ENCODE measurements around the gene SMC2. TPM values are rescaled to one million over a fixed set of nuclear protein-coding genes. Genes with fewer than 3 reads are reported as not detected.

Gene SMC2
- polyA plus RNA-seq (2013, experiment 1 of 2): 36.4 TPM
- 37.1 TPM for polyA plus RNA-seq (2013, experiment 2 of 2)

DNA sequence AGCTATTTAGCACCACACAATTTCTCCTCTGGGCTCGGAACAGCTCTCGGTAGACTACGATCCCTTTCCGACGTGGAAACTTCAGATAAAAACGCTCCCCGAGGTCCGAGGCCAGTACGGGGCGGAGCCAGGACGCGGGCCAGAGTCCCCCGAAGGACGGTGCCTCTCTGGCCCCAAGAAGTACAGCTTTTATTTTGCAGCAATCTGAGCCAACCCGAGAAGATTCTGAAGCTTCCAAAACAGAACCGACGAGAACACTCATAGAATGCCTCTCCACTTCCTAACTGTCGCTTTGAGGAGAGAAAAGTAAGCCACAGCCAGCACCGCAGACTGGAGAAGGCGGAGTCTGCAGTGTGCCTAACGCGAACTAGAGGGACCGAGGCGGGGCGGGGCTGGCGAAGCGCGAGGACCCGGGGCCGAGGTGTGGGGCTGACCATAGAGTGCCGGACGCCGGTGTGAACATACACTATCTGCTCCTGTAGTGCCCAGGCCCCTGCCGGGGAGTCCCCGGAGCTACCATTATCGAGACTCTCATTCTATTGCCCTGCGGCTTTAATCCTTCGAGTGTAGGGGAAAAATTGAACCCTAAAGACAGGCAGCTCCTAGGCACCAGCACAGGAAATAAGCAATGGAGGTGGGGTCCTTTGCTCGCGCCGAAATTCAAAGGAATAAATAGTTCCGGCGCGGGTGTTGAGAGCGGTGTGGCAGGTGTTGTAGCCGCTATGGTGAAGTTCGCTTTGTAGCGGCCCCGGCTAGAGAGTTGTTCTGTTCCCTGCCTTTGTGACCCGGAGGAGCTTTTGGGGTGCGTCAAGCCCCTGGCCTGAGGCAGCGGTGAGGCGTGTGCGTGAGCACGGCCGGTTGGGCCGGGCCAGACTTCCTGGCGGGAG is at the start of gene SMC2:
Gene SMC2 (plus strand): TSS at position 663 of the 887 bp plus-strand sequence. CDS start 1,076 bp downstream, outside the sequence.
- H3K23ac ChIP-seq (ENCODE audit: low read depth, low read length, poor library complexity): peak within 1 kb of the TSS; percentile 9
- H3K4ac ChIP-seq (ENCODE audit: low read length): no peak within 1 kb of the TSS
- H3K14ac ChIP-seq (ENCODE audit: low read length): no peak within 1 kb of the TSS
- H3K4me3 ChIP-seq (ENCODE audit: low read length in 2 of 2): peak within 1 kb of the TSS; percentile 55 to 95
- H2BK5ac ChIP-seq (ENCODE audit: low read length): no peak within 1 kb of the TSS
- no peak within 1 kb of the TSS for H4K91ac ChIP-seq (ENCODE audit: low read depth, low read length, poor library complexity)
- no peak within 1 kb of the TSS for H2BK15ac ChIP-seq (ENCODE audit: low read length)
- H2AK5ac ChIP-seq (ENCODE audit: low read depth, low read length): no peak within 1 kb of the TSS
- no CpG with 5 or more reads among the region's 58 CpGs for WGBS, 2 donors (ENCODE audit: extremely low coverage in 2 of 2, insufficient read length in 2 of 2, insufficient replicate concordance in 1 of 2)
- peak within 1 kb of the TSS; percentile 76 for H3K9ac ChIP-seq (ENCODE audit: low read depth, low read length, poor library complexity)
- no peaks in the 10 kb centered on the region for H3K79me1 ChIP-seq (ENCODE audit: low read depth, low read length)
- no peaks in the 10 kb centered on the region for H3K9me3 ChIP-seq (replicated peaks in 1 of 2; ENCODE audit: control insufficient read depth in 2 of 2, insufficient read depth in 1 of 2, low read depth in 1 of 2, low read length in 2 of 2)
- H3K27ac ChIP-seq (replicated peaks; ENCODE audit: low read length): peak within 1 kb of the TSS; percentile 80
- peak within 1 kb of the TSS; percentile 89 for H3K18ac ChIP-seq (ENCODE audit: low read length)
- H4K8ac ChIP-seq (ENCODE audit: low read depth, low read length): no peak within 1 kb of the TSS
- peak within 1 kb of the TSS; percentile 51 for H3K4me2 ChIP-seq (ENCODE audit: insufficient read depth, low read length, poor library complexity, severe bottlenecking)
- no peak within 1 kb of the TSS for H2BK120ac ChIP-seq (ENCODE audit: low read depth, low read length)
- DNase-seq (ENCODE audit: low spot score): peak; percentile 87
- peaks cover 0 to 27% of the 10 kb centered on the region in 2 donors for H3K36me3 ChIP-seq (replicated peaks in 1 of 2; ENCODE audit: control insufficient read depth in 2 of 2, insufficient read depth in 2 of 2, low read length in 2 of 2)
- peaks cover 3 to 9% of the 10 kb centered on the region in 2 donors for H3K4me1 ChIP-seq (ENCODE audit: control insufficient read depth in 2 of 2, insufficient read depth in 1 of 2, low read depth in 1 of 2, low read length in 2 of 2)
- H3K27me3 ChIP-seq (ENCODE audit: control insufficient read depth in 3 of 3, insufficient read depth in 3 of 3, low read depth in 1 of 3, low read length in 3 of 3): no peaks in the 10 kb centered on the region
- no peak within 1 kb of the TSS for H2BK12ac ChIP-seq (ENCODE audit: low read length)
- H2AFZ ChIP-seq (ENCODE audit: low read length): peak within 1 kb of the TSS; percentile 94

DNA sequence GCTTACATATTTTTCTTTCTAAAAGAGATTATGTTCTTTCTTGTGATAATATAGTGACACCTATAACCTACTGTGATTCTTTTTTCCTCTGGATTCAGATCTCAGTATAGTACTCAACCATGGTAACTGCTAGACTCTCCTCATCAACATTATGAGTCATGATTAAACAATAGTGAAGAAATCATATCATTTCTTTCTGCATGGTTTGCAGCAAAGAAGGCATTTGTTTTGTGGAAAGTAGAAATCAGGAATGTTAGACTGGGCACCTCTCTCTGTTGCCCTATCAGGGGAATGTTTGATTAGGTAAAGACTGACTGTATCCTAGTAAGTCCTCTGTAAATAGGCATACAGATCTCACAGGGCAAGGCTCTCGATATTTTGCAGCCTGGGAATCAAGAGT is 25.6 kb upstream of the SMC2 start:
- Histone ChIP-seq H3K4me2 (ENCODE audit: insufficient read depth, low read length, poor library complexity, severe bottlenecking) (no peak overlapping the region), H3K79me1 (ENCODE audit: low read depth, low read length) (no peaks in the 10 kb centered on the region), H3K9ac (ENCODE audit: low read depth, low read length, poor library complexity) (no peak overlapping the region), H3K18ac (ENCODE audit: low read length) (no peak overlapping the region), H3K4ac (ENCODE audit: low read length) (no peak overlapping the region), H3K36me3 (replicated peaks in 1 of 2; ENCODE audit: control insufficient read depth in 2 of 2, insufficient read depth in 2 of 2, low read length in 2 of 2) (no peaks in the 10 kb centered on the region), H3K27me3 (ENCODE audit: control insufficient read depth in 3 of 3, insufficient read depth in 3 of 3, low read depth in 1 of 3, low read length in 3 of 3) (no peaks in the 10 kb centered on the region), H2BK5ac (ENCODE audit: low read length) (no peak overlapping the region), H2BK120ac (ENCODE audit: low read depth, low read length) (no peak overlapping the region), H3K4me3 (ENCODE audit: low read length in 2 of 2) (no peak overlapping the region), H3K23ac (ENCODE audit: low read depth, low read length, poor library complexity) (no peak overlapping the region), H3K27ac (replicated peaks; ENCODE audit: low read length) (no peak overlapping the region), H4K8ac (ENCODE audit: low read depth, low read length) (no peak overlapping the region), H3K14ac (ENCODE audit: low read length) (no peak overlapping the region), H2AK5ac (ENCODE audit: low read depth, low read length) (no peak overlapping the region), H4K91ac (ENCODE audit: low read depth, low read length, poor library complexity) (no peak overlapping the region), H3K9me3 (replicated peaks in 1 of 2; ENCODE audit: control insufficient read depth in 2 of 2, insufficient read depth in 1 of 2, low read depth in 1 of 2, low read length in 2 of 2) (no peaks in the 10 kb centered on the region), H3K4me1 (ENCODE audit: control insufficient read depth in 2 of 2, insufficient read depth in 1 of 2, low read depth in 1 of 2, low read length in 2 of 2) (no peaks in the 10 kb centered on the region), H2BK15ac (ENCODE audit: low read length) (no peak overlapping the region), H2BK12ac (ENCODE audit: low read length) (no peak overlapping the region), H2AFZ (ENCODE audit: low read length) (no peak overlapping the region)
- no CpG with 5 or more reads among the region's 1 CpG for WGBS, 2 donors (ENCODE audit: extremely low coverage in 2 of 2, insufficient read length in 2 of 2, insufficient replicate concordance in 1 of 2)
- no peak for DNase-seq (ENCODE audit: low spot score)

DNA sequence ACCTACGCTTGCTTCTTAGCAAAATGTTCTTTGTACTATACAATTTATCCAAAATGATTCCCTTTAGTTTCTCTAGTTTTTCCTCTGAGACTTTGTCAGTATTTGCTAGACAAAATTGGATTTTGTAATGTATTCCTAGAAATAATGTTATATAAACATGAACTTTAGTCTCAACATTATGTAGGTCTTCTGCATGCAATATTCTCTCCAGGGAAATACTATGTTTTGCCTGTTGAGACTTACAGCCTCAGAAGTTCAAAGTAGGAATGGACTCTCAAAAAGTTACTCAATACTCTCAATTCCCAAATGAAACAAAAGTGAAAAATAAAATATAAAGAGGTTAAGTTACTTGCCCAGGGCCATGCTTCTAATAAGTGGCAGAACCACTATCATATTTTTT is 24.8 kb upstream of the SMC2 start:
- Histone ChIP-seq H4K91ac (ENCODE audit: low read depth, low read length, poor library complexity) (no peak overlapping the region), H3K4ac (ENCODE audit: low read length) (no peak overlapping the region), H3K9me3 (replicated peaks in 1 of 2; ENCODE audit: control insufficient read depth in 2 of 2, insufficient read depth in 1 of 2, low read depth in 1 of 2, low read length in 2 of 2) (no peaks in the 10 kb centered on the region), H3K23ac (ENCODE audit: low read depth, low read length, poor library complexity) (no peak overlapping the region), H2BK12ac (ENCODE audit: low read length) (no peak overlapping the region), H2BK15ac (ENCODE audit: low read length) (no peak overlapping the region), H3K27ac (replicated peaks; ENCODE audit: low read length) (no peak overlapping the region), H3K27me3 (ENCODE audit: control insufficient read depth in 3 of 3, insufficient read depth in 3 of 3, low read depth in 1 of 3, low read length in 3 of 3) (no peaks in the 10 kb centered on the region), H3K4me2 (ENCODE audit: insufficient read depth, low read length, poor library complexity, severe bottlenecking) (no peak overlapping the region), H3K18ac (ENCODE audit: low read length) (no peak overlapping the region), H2BK5ac (ENCODE audit: low read length) (no peak overlapping the region), H3K9ac (ENCODE audit: low read depth, low read length, poor library complexity) (no peak overlapping the region), H2AFZ (ENCODE audit: low read length) (no peak overlapping the region), H3K4me1 (ENCODE audit: control insufficient read depth in 2 of 2, insufficient read depth in 1 of 2, low read depth in 1 of 2, low read length in 2 of 2) (no peaks in the 10 kb centered on the region), H2AK5ac (ENCODE audit: low read depth, low read length) (no peak overlapping the region), H3K4me3 (ENCODE audit: low read length in 2 of 2) (no peak overlapping the region), H2BK120ac (ENCODE audit: low read depth, low read length) (no peak overlapping the region), H3K79me1 (ENCODE audit: low read depth, low read length) (no peaks in the 10 kb centered on the region), H3K14ac (ENCODE audit: low read length) (no peak overlapping the region), H3K36me3 (replicated peaks in 1 of 2; ENCODE audit: control insufficient read depth in 2 of 2, insufficient read depth in 2 of 2, low read length in 2 of 2) (no peaks in the 10 kb centered on the region), H4K8ac (ENCODE audit: low read depth, low read length) (no peak overlapping the region)
- WGBS, 2 donors (ENCODE audit: extremely low coverage in 2 of 2, insufficient read length in 2 of 2, insufficient replicate concordance in 1 of 2): no CpG with 5 or more reads among the region's 1 CpG
- no peak for DNase-seq (ENCODE audit: low spot score)

DNA sequence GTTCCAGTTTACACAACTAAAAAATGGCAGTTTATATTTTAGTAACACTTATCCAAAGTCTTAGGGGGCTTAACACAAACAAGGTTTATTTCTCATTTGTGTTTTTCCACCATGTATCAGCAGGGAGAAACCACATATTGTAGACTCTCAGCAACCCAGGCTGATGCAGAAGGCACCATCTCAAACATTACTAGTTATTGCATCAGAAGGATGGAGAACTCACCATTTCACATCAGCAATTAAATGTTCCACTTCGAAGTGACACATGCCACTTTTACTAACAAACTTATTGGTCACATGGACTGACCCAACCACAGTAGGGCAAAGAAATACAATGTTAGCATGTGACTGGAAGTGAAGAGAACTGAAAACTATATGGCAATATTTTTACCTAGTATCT is 22.5 kb upstream of the SMC2 start:
- H3K27ac ChIP-seq (replicated peaks; ENCODE audit: low read length): no peak overlapping the region
- no CpG with 5 or more reads among the region's 1 CpG for WGBS, 2 donors (ENCODE audit: extremely low coverage in 2 of 2, insufficient read length in 2 of 2, insufficient replicate concordance in 1 of 2)
- no peak overlapping the region for H2BK120ac ChIP-seq (ENCODE audit: low read depth, low read length)
- no peak overlapping the region for H2BK12ac ChIP-seq (ENCODE audit: low read length)
- DNase-seq (ENCODE audit: low spot score): no peak
- H3K4me1 ChIP-seq (ENCODE audit: control insufficient read depth in 2 of 2, insufficient read depth in 1 of 2, low read depth in 1 of 2, low read length in 2 of 2): no peaks in the 10 kb centered on the region
- H2BK15ac ChIP-seq (ENCODE audit: low read length): no peak overlapping the region
- no peak overlapping the region for H4K8ac ChIP-seq (ENCODE audit: low read depth, low read length)
- H3K27me3 ChIP-seq (ENCODE audit: control insufficient read depth in 3 of 3, insufficient read depth in 3 of 3, low read depth in 1 of 3, low read length in 3 of 3): no peaks in the 10 kb centered on the region
- H3K9me3 ChIP-seq (replicated peaks in 1 of 2; ENCODE audit: control insufficient read depth in 2 of 2, insufficient read depth in 1 of 2, low read depth in 1 of 2, low read length in 2 of 2): no peaks in the 10 kb centered on the region
- H3K4ac ChIP-seq (ENCODE audit: low read length): no peak overlapping the region
- no peak overlapping the region for H3K4me3 ChIP-seq (ENCODE audit: low read length in 2 of 2)
- no peak overlapping the region for H2AFZ ChIP-seq (ENCODE audit: low read length)
- H3K23ac ChIP-seq (ENCODE audit: low read depth, low read length, poor library complexity): no peak overlapping the region
- H3K9ac ChIP-seq (ENCODE audit: low read depth, low read length, poor library complexity): no peak overlapping the region
- no peaks in the 10 kb centered on the region for H3K79me1 ChIP-seq (ENCODE audit: low read depth, low read length)
- H3K36me3 ChIP-seq (replicated peaks in 1 of 2; ENCODE audit: control insufficient read depth in 2 of 2, insufficient read depth in 2 of 2, low read length in 2 of 2): no peaks in the 10 kb centered on the region
- H3K18ac ChIP-seq (ENCODE audit: low read length): no peak overlapping the region
- no peak overlapping the region for H2BK5ac ChIP-seq (ENCODE audit: low read length)
- H3K14ac ChIP-seq (ENCODE audit: low read length): no peak overlapping the region
- H4K91ac ChIP-seq (ENCODE audit: low read depth, low read length, poor library complexity): no peak overlapping the region
- H3K4me2 ChIP-seq (ENCODE audit: insufficient read depth, low read length, poor library complexity, severe bottlenecking): no peak overlapping the region
- no peak overlapping the region for H2AK5ac ChIP-seq (ENCODE audit: low read depth, low read length)

Measured in neuronal stem cell (in vitro differentiated cells).